HEK293 (cell line): ENCODE results near the gene INSIG2.

Source experiments
- CTCF ChIA-PET: fragments of 350-600 bp; formaldehyde crosslinking; extraction: SDS; loops from one replicate; lab custom pipeline; 2021; ENCODE audit warnings: antibody characterized with exemption; lab: Yijun Ruan, JAX
- POLR2A ChIA-PET: fragments of 300-600 bp; formaldehyde crosslinking; extraction: SDS; loops from one replicate; lab custom pipeline; 2020; ENCODE audit warnings: antibody characterized with exemption, inconsistent platforms; lab: Yijun Ruan, JAX
- H3K27ac ChIP-seq: fragments of 200-500 bp; sonication (Bioruptor generic); 2 replicates; pipeline ENCODE4 v1.5.1; 2014; ENCODE audit warnings: low read depth, low read length, control low read depth, inconsistent platforms; ENCODE audit errors: extremely low read depth
- H3K36me3 ChIP-seq, 2 experiments: fragments of 200-500 bp in 1 of 2; sonication (Bioruptor generic) in 1 of 2; 1 replicate in 1 of 2; 2 replicates in 1 of 2; pipeline ENCODE4 v1.5.1; 2014 to 2017; ENCODE audit warnings: inconsistent platforms in 2 of 2, low read length in 2 of 2; ENCODE audit not compliant: control insufficient read depth in 2 of 2, insufficient read depth in 1 of 2
- H3K4me1 ChIP-seq: fragments of 200-500 bp; sonication (Bioruptor generic); 2 replicates; pipeline ENCODE4 v1.5.1; 2014; ENCODE audit warnings: mild to moderate bottlenecking, low read length, inconsistent platforms; ENCODE audit not compliant: control insufficient read depth, insufficient read depth
- H3K4me3 ChIP-seq: 2 replicates; pipeline ENCODE4 v1.5.1; 2011; ENCODE audit warnings: low read depth, mild to moderate bottlenecking, control low read depth, low read length, moderate library complexity
- H3K9me3 ChIP-seq: fragments of 200-500 bp; sonication (Bioruptor generic); 2 replicates; pipeline ENCODE4 v1.5.1; 2014; ENCODE audit warnings: low read depth, low read length, inconsistent platforms; ENCODE audit not compliant: control insufficient read depth, insufficient read depth
- GLIS1 ChIP-seq: fragments of 450-650 bp; formaldehyde crosslinking; IDR thresholded peaks from 2 replicates; pipeline ENCODE4 v1.5.1; 2016; ENCODE audit warnings: missing biosample characterization, missing genetic modification characterization
- KLF9 ChIP-seq: fragments of 450-650 bp; formaldehyde crosslinking; IDR thresholded peaks from 2 replicates; pipeline ENCODE4 v1.5.1; 2016; ENCODE audit warnings: missing biosample characterization, missing genetic modification characterization, low read depth
- ZNF146 ChIP-seq: fragments of 450-650 bp; formaldehyde crosslinking; IDR thresholded peaks from 2 replicates; pipeline ENCODE4 v1.5.1; 2016; ENCODE audit warnings: missing biosample characterization, missing genetic modification characterization
- ZNF157 ChIP-seq: fragments of 450-650 bp; formaldehyde crosslinking; IDR thresholded peaks from 2 replicates; pipeline ENCODE4 v1.5.1; 2016; ENCODE audit warnings: missing biosample characterization, missing genetic modification characterization
- ZNF214 ChIP-seq: fragments of 450-650 bp; formaldehyde crosslinking; IDR thresholded peaks from 2 replicates; pipeline ENCODE4 v1.5.1; 2017; ENCODE audit warnings: missing biosample characterization, mild to moderate bottlenecking, missing genetic modification characterization, borderline replicate concordance
- ZNF266 ChIP-seq: fragments of 450-650 bp; formaldehyde crosslinking; IDR thresholded peaks from 2 replicates; pipeline ENCODE4 v1.5.1; 2016; ENCODE audit warnings: missing biosample characterization, missing genetic modification characterization, low read depth
- ZNF529 ChIP-seq: fragments of 450-650 bp; formaldehyde crosslinking; IDR thresholded peaks from 2 replicates; pipeline ENCODE4 v1.5.1; 2017; ENCODE audit warnings: missing genetic modification characterization, missing biosample characterization; ENCODE audit not compliant: insufficient replicate concordance
- ZNF585B ChIP-seq: fragments of 450-650 bp; formaldehyde crosslinking; IDR thresholded peaks from 2 replicates; pipeline ENCODE4 v1.5.1; 2016; ENCODE audit warnings: missing biosample characterization, missing genetic modification characterization
- ZNF654 ChIP-seq: fragments of 450-650 bp; formaldehyde crosslinking; IDR thresholded peaks from 2 replicates; pipeline ENCODE4 v1.5.1; 2016; ENCODE audit warnings: low read depth, missing biosample characterization, missing genetic modification characterization
- ZNF837 ChIP-seq: fragments of 450-650 bp; formaldehyde crosslinking; IDR thresholded peaks from 2 replicates; pipeline ENCODE4 v1.5.1; 2016; ENCODE audit warnings: missing biosample characterization, missing genetic modification characterization
- ZNF843 ChIP-seq: fragments of 450-650 bp; formaldehyde crosslinking; IDR thresholded peaks from 2 replicates; pipeline ENCODE4 v1.5.1; 2016; ENCODE audit warnings: missing biosample characterization, missing genetic modification characterization
- TF ChIP-seq, protein P1 (sequence below): fragments of 450-650 bp; formaldehyde crosslinking; IDR thresholded peaks from 2 replicates; pipeline ENCODE4 v1.5.1; 2016; ENCODE audit warnings: missing biosample characterization, missing genetic modification characterization
- TF ChIP-seq, protein P2 (sequence below): fragments of 450-650 bp; formaldehyde crosslinking; IDR thresholded peaks from 2 replicates; pipeline ENCODE4; 2016; ENCODE audit warnings: missing biosample characterization, missing genetic modification characterization
- TF ChIP-seq, protein P3 (sequence below): fragments of 450-650 bp; formaldehyde crosslinking; IDR thresholded peaks from 2 replicates; pipeline ENCODE4 v1.5.1; 2016; ENCODE audit warnings: missing biosample characterization, missing genetic modification characterization
- TF ChIP-seq, protein P4 (sequence below): fragments of 450-650 bp; formaldehyde crosslinking; IDR thresholded peaks from 2 replicates; pipeline ENCODE4 v1.5.1; 2016; ENCODE audit warnings: missing biosample characterization, missing genetic modification characterization
- TF ChIP-seq, protein P5 (sequence below): fragments of 450-650 bp; formaldehyde crosslinking; IDR thresholded peaks from 2 replicates; pipeline ENCODE4 v1.5.1; 2016; ENCODE audit warnings: missing biosample characterization, missing genetic modification characterization
- TF ChIP-seq, protein P6 (sequence below): fragments of 450-650 bp; formaldehyde crosslinking; IDR thresholded peaks from 2 replicates; pipeline ENCODE4 v1.5.1; 2016; ENCODE audit warnings: missing biosample characterization, missing genetic modification characterization
- TF ChIP-seq, protein P7 (sequence below): fragments of 450-650 bp; formaldehyde crosslinking; IDR thresholded peaks from 2 replicates; pipeline ENCODE4 v1.5.1; 2016; ENCODE audit warnings: missing biosample characterization, missing genetic modification characterization

Gene INSIG2

DNA sequence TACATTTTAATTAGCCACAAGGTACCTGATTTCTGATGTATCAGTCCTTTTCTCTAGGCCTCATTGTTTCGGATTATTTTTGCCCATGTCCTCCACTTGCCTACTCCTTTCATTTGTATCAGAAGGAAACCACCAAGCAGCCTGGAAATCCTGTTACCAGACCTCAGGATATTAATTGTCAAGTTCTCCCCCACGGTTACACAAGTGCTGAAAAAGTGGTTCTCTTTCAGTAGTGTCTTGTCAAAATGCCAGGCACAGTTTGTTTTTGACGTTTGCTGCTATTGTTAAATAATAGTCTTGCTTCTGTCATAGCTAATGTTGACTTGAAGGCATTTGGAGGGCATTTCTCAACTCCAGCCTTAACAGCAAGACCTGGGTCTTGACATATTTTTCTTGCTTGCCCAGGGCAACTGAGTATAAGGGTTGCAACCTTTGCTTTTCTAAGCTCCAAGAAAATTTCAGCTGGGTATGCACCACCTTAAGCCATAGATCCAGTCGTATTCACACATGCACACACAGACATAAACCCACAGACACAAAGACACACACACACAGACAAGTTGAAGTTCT, 31.0 kb downstream of the INSIG2 start (continued):
- TF ChIP-seq, protein P1, sequence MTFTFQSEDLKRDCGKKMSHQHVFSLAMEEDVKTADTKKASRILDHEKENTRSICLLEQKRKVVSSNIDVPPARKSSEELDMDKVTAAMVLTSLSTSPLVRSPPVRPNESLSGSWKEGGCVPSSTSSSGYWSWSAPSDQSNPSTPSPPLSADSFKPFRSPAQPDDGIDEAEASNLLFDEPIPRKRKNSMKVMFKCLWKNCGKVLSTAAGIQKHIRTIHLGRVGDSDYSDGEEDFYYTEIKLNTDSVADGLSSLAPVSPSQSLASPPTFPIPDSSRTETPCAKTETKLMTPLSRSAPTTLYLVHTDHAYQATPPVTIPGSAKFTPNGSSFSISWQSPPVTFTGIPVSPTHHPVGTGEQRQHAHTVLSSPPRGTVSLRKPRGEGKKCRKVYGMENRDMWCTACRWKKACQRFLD (tag by site-specific recombination) = no peak
- TF ChIP-seq, protein P2, sequence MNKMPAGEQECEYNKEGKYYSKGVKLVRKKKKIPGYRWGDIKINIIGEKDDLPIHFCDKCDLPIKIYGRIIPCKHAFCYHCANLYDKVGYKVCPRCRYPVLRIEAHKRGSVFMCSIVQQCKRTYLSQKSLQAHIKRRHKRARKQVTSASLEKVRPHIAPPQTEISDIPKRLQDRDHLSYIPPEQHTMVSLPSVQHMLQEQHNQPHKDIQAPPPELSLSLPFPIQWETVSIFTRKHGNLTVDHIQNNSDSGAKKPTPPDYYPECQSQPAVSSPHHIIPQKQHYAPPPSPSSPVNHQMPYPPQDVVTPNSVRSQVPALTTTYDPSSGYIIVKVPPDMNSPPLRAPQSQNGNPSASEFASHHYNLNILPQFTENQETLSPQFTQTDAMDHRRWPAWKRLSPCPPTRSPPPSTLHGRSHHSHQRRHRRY (tag by site-specific recombination) = no peak

DNA sequence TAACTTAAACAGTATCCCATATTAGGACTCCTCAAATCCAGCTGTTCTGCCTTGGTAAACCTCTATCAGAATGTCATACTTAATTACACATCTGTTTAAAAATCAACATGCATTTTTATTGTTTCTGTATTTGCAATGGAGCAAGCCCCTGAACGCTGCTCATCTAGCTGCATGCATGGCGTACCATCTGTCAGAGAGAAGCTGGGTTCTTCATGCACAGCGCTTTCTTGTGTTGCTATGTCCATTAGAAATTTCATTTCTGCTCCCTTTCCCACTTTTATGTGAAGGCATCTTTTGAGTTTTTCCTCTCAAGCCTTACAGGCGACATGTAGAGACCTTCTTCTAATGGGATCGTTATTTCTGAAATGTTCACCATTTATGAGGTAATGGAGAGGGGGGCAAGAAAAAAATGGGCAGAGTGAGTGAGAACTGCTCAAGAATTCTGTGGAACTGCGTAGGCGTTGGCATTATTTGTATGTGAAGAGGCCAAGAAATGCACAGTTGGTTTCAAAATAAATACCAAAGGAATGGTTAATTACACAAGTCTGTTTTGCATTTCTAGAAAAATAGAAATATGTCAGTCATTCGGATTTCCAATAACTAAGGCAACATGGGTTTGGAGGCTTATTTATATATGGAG, 31.6 kb downstream of the INSIG2 start:
- Histone ChIP-seq H3K4me3 (no peak overlapping the region), H3K4me1 (no peaks in the 10 kb centered on the region; the same call in 1 of the 2 replicates), H3K36me3 (no peaks in the 10 kb centered on the region), H3K9me3 (no peaks in the 10 kb centered on the region), H3K27ac (no peak overlapping the region)
- TF ChIP-seq KLF9 (tag by site-specific recombination) = no peak
- TF ChIP-seq ZNF654 (tag by site-specific recombination) = no peak
- no peak for TF ChIP-seq GLIS1
- no peak for TF ChIP-seq ZNF214
- TF ChIP-seq, protein P3, sequence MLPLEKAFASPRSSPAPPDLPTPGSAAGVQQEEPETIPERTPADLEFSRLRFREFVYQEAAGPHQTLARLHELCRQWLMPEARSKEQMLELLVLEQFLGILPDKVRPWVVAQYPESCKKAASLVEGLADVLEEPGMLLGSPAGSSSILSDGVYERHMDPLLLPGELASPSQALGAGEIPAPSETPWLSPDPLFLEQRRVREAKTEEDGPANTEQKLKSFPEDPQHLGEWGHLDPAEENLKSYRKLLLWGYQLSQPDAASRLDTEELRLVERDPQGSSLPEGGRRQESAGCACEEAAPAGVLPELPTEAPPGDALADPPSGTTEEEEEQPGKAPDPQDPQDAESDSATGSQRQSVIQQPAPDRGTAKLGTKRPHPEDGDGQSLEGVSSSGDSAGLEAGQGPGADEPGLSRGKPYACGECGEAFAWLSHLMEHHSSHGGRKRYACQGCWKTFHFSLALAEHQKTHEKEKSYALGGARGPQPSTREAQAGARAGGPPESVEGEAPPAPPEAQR (tag by site-specific recombination) = no peak
- no peak for TF ChIP-seq ZNF146 (tag by site-specific recombination)
- no peak for TF ChIP-seq ZNF585B (tag by site-specific recombination)
- TF ChIP-seq, protein P4, sequence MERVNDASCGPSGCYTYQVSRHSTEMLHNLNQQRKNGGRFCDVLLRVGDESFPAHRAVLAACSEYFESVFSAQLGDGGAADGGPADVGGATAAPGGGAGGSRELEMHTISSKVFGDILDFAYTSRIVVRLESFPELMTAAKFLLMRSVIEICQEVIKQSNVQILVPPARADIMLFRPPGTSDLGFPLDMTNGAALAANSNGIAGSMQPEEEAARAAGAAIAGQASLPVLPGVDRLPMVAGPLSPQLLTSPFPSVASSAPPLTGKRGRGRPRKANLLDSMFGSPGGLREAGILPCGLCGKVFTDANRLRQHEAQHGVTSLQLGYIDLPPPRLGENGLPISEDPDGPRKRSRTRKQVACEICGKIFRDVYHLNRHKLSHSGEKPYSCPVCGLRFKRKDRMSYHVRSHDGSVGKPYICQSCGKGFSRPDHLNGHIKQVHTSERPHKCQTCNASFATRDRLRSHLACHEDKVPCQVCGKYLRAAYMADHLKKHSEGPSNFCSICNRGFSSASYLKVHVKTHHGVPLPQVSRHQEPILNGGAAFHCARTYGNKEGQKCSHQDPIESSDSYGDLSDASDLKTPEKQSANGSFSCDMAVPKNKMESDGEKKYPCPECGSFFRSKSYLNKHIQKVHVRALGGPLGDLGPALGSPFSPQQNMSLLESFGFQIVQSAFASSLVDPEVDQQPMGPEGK = no peak
- no peak for TF ChIP-seq ZNF843 (tag by site-specific recombination)
- no peak for TF ChIP-seq ZNF837 (tag by site-specific recombination)
- no peak for TF ChIP-seq ZNF157 (tag by site-specific recombination)
- no peak for TF ChIP-seq ZNF266 (tag by site-specific recombination)
- TF ChIP-seq, protein P5, sequence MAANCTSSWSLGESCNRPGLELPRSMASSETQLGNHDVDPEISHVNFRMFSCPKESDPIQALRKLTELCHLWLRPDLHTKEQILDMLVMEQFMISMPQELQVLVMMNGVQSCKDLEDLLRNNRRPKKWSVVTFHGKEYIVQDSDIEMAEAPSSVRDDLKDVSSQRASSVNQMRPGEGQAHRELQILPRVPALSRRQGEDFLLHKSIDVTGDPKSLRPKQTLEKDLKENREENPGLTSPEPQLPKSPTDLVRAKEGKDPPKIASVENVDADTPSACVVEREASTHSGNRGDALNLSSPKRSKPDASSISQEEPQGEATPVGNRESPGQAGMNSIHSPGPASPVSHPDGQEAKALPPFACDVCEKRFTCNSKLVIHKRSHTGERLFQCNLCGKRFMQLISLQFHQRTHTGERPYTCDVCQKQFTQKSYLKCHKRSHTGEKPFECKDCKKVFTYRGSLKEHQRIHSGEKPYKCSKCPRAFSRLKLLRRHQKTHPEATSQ = no peak
- TF ChIP-seq, protein P6, sequence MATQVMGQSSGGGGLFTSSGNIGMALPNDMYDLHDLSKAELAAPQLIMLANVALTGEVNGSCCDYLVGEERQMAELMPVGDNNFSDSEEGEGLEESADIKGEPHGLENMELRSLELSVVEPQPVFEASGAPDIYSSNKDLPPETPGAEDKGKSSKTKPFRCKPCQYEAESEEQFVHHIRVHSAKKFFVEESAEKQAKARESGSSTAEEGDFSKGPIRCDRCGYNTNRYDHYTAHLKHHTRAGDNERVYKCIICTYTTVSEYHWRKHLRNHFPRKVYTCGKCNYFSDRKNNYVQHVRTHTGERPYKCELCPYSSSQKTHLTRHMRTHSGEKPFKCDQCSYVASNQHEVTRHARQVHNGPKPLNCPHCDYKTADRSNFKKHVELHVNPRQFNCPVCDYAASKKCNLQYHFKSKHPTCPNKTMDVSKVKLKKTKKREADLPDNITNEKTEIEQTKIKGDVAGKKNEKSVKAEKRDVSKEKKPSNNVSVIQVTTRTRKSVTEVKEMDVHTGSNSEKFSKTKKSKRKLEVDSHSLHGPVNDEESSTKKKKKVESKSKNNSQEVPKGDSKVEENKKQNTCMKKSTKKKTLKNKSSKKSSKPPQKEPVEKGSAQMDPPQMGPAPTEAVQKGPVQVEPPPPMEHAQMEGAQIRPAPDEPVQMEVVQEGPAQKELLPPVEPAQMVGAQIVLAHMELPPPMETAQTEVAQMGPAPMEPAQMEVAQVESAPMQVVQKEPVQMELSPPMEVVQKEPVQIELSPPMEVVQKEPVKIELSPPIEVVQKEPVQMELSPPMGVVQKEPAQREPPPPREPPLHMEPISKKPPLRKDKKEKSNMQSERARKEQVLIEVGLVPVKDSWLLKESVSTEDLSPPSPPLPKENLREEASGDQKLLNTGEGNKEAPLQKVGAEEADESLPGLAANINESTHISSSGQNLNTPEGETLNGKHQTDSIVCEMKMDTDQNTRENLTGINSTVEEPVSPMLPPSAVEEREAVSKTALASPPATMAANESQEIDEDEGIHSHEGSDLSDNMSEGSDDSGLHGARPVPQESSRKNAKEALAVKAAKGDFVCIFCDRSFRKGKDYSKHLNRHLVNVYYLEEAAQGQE (tag by site-specific recombination) = no peak
- TF ChIP-seq ZNF529 (tag by site-specific recombination) = no peak
- TF ChIP-seq, protein P7, sequence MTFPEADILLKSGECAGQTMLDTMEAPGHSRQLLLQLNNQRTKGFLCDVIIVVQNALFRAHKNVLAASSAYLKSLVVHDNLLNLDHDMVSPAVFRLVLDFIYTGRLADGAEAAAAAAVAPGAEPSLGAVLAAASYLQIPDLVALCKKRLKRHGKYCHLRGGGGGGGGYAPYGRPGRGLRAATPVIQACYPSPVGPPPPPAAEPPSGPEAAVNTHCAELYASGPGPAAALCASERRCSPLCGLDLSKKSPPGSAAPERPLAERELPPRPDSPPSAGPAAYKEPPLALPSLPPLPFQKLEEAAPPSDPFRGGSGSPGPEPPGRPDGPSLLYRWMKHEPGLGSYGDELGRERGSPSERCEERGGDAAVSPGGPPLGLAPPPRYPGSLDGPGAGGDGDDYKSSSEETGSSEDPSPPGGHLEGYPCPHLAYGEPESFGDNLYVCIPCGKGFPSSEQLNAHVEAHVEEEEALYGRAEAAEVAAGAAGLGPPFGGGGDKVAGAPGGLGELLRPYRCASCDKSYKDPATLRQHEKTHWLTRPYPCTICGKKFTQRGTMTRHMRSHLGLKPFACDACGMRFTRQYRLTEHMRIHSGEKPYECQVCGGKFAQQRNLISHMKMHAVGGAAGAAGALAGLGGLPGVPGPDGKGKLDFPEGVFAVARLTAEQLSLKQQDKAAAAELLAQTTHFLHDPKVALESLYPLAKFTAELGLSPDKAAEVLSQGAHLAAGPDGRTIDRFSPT (tag by site-specific recombination) = no peak
- ChIA-PET CTCF (no interaction called here), POLR2A (no interaction called here)
